Epidermal melanocyte (primary cell): ENCODE data around the gene OGFOD1.
A peak's percentile ranks its signal among the peaks of the same experiment; 100 is the strongest.
"Not testable (repeated sequence)": the region's sequence is repeated elsewhere in the genome, so short reads cannot be mapped to it uniquely, and the experiment has no call there.

ENCODE experiments used
- DNase-seq: peaks from one replicate; pipeline ENCODE4 v3.0.0; 2011; ENCODE audit warnings: low spot score; ENCODE audit not compliant: insufficient read length

Gene OGFOD1

GRCh38 chr16:56479469-56479868 is 28.1 kb downstream of the OGFOD1 start:
- DNase-seq: no peak

- DNase-seq: no peak
Measured at GRCh38 chr16:56480776-56481467, 29.6 kb downstream of the OGFOD1 start.

- no peak for DNase-seq
Measured at GRCh38 chr16:56481468-56482122, 30.2 kb downstream of the OGFOD1 start.

- no peak for DNase-seq
Measured at GRCh38 chr16:56482683-56483236, 31.4 kb downstream of the OGFOD1 start.

- DNase-seq: no peak
Measured at GRCh38 chr16:56483394-56483793, 32.0 kb downstream of the OGFOD1 start.

DNA sequence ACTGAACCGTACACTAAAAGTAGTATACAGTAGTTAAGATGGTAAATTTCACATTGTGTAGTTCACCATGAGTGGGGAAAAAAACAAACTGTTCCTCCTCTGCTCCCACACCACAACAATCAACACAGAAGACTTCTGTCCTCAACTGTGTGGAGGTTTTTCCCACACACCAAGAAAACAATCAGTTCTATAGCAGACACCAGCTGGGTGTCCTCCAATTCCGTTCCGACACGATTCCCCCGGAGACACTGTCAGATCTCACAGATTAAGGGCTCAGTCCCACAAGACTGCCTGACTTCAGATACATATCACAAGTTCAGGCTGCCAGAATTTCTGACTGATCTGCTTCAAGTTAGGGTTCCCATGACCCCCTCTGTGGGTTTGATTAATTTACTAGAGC is 36.7 kb downstream of the OGFOD1 start:
- DNase-seq: no peak

DNA sequence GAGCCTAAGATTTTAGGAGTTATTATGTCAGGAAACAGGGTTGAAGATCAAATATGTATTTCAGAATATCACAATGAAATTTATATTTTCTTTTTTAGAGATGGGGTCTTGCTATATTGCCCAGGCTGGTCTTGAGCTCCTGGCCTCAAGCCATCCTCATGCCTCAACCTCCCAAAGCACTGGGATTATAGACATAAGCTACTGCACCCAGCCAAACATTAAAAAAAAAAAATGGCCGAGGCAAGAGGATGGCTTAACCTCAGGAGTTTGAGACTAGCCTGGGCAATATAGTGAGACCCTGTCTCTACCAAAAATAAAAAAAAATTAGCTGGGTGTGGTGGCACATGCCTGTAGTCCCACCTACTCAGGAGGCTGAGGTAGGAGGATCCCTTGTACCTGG is 37.5 kb downstream of the OGFOD1 start:
- not testable (repeated sequence) for DNase-seq

DNA sequence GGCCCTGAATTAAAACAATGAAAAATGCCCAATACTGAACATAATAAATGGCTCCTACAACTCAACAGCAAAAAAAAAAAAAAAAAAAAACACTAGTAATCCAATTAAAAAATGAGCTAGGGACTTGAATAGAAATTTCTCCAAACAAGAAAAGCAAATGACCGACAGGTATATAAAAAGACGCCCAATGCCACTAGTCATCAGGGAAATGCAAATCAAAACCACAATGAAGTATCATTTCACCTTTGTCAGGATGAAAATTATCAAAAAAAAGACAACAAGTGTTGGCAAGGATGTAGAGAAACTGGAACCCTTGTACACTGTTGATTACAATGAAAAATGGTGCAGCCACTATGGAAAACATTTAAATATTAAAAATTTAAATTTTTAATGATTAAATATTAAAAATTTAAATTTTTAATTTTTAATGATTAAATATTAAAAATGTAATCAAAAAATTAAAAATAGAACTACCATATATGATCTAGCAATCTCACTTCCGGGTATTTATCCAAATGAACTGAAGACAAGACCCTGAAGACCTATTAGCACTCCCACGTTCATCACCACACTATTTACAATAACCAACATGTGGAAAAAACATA is 40.4 kb downstream of the OGFOD1 start:
- DNase-seq: no peak

DNA sequence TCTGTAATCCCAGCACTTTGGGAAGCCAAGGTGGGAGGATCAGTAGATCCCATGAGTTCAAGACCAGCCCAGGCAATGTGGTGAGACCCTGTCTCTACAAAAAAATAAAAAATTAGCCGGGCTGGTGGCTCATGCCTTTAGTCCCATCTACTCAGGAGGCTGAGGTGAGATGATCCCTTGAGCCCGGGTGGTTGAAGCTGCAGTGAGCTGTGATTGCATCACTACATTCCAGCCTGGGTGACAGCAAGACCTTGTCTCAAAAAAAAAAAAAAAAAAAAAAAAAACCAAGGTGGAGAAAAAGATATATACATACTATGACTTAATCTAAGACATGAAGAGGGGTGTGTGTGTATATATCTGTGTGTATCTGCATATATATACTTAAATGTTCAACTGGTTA is 41.8 kb downstream of the OGFOD1 start:
- DNase-seq: no peak

DNA sequence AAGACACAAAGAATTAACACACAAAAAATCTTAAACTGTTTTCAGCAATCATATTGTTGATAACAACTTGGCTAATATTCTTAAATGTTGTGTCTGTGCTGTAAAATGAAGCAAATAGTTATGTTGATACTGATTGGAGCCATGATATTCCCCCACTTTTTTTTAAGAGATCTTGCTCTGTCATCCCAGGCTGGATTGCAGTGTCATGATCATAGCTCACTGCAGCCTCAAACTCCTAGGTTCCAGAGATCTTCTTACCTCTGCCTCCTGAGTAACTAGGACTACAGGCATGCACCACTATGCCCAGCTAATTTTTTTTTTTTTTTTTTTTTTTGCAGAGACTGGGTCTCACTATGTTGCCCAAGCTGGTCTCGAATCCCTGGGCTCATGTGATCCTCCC is 42.5 kb downstream of the OGFOD1 start:
- no peak for DNase-seq

DNA sequence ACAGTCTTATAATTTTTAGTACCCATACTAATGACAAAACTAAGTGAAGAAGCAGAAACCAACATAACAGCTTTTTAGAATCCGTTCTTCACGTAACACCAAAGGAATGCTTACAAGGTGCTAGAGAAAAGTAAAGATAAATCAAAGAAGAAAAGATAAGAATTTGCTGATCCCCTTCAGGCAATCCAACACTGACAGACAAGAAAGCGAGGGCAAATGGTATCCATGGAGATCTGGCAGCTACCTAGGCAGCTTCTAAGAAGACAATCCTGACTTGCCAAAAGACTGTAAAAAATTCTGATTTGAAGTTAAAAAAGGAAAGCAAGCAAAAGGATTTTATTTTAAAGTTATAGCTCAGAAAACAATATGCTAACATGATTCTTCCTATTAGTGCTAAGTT is 53.8 kb downstream of the OGFOD1 start:
- DNase-seq: no peak

DNA sequence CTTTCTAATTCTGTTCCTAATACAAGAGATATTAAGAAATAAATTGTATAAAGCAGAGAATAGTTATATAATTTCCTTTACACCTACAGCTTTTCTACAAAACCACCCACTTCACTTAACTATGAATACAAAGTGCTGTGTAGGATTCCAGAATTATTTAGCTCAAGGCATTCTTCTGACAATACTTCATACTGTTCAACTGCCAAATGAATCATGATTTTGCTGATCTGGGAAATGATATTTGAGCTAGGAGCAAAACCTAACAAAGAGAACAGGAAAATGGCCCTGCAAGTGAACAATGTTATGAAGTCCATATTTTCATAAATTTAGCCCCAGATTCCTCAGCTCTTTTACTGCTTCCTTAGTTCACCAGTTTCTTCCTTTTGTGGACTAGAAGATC is 55.6 kb downstream of the OGFOD1 start:
- DNase-seq: peak; percentile 26

- DNase-seq: no peak
Measured at GRCh38 chr16:56510544-56510943, 59.2 kb downstream of the OGFOD1 start.

GRCh38 chr16:56512025-56512424 is 60.7 kb downstream of the OGFOD1 start:
- DNase-seq: no peak

DNA sequence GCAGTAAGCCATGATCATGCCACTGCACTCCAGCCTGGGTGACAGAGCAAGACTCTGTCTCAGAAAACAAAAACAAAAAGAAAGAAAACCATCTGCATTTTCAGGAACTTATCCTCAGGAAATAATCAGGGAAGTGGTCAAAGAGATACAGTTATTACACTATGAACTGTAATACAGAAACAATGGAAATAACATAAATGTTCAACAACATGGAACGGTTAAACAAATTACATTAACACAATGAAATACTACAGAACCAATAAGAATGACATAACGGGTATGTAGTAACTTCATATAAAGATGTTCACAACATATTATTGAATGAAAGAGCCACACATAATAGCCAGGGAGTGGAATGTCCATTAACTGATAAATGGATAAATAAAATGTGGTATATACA is 61.7 kb downstream of the OGFOD1 start:
- no peak for DNase-seq

DNA sequence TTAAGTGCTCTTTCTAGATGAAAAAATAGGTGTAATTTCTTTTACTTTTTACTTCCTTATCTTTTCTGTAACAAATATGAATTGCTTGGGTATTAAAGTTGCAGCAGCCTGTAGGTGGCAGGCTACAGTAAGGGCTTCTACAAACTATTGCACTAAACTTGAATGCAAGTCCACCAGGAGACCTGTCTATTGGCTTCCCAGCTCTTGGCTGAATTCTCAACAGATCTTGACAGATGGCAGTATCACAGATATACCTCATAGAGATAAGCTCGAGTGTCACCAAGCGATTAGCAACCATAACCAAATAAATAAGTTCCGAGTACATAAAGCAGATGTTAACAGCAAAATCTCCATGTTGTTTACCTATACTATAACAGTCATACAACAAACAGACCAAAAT is 62.6 kb downstream of the OGFOD1 start:
- DNase-seq: peak; percentile 48

- no peak for DNase-seq
Measured at GRCh38 chr16:56514845-56515244, 63.5 kb downstream of the OGFOD1 start.

DNA sequence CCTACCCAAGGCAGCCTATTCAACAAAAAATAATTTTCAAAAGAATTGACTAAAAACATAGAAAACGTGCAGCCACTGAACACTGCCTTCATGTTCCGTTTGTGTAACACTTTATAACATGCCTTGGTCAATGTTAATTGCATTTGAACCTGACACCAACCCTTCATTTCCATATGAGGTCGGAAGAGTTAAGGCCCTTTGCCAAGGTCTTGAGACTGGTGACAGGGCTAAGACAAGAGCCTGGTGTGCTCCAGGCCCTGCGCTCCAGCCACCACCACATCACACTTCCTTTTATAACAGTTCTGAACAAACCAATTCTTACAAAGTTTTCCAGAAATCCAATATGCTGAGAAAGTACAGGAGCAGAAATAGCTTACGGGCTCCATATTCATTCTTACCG is 64.3 kb downstream of the OGFOD1 start:
- DNase-seq: no peak

GRCh38 chr16:56517206-56517605 is 65.9 kb downstream of the OGFOD1 start:
- no peak for DNase-seq

DNA sequence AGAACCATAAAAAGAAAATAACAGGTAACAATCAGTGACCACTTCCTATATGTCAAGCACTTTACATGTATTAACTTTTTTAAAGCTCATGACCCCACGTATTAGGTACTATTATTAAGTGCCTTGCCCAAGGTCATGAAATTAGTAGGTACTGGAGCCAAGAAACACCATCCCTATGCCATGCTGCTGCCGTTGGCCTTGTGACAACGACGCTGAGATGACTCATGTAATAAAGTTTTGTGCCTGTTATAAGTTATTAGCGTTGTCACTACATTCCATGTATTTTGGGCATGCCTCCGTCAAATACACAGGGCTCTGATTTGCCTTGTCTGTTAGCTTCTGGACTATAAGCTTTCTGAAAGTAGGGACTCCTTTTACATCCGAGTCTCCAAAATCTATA is 67.1 kb downstream of the OGFOD1 start:
- no peak for DNase-seq

DNA sequence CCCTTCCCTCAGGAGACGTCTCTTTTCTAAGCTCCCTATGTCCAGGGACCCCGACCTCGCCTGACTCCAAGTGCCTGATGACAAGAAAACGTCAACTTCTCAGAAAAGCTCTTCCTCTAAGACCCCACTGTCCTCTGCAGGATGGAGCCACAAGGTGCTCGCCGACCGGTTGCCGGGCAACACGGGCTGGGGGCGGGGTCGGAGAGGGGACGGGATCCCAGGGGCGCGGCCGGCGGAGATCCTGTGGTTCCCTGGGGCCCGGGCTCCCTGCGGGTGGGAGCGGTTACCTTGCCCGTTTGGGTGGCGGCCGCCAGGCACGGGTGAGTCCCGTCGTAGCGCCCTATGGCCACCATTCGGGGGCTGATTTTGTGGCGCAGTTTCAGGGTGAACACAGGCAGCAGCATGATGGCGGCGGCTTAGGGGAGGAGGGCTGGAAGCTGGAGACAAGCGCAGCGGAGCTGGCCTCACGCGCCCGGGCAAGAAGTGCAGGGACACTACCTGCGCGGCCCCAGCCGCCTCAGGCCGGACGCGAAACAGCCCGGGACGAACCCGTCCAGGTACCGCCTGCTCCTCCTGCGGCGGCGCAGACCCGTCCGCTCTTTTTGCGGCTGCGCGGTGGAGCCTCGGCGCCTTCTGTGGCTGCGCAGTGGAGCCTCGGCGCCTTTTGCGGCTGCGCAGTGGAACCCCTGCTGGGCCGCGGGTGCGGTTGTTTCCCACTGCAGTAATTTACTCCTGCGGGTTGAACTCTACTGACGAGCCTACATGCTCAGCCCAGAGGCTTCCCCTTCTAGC is 68.3 kb downstream of the OGFOD1 start, which contains the start of gene BBS2:
TSS of gene BBS2 (minus strand) at position 566 of the 792 bp plus-strand sequence. CDS start at position 404, 162 bp downstream.
- DNase-seq: peak; percentile 89

GRCh38 chr16:56520251-56520577 is 68.9 kb downstream of the OGFOD1 start:
- DNase-seq: no peak
